ENCODE data around the gene ARHGAP19.

The ARHGAP19 gene

DNA sequence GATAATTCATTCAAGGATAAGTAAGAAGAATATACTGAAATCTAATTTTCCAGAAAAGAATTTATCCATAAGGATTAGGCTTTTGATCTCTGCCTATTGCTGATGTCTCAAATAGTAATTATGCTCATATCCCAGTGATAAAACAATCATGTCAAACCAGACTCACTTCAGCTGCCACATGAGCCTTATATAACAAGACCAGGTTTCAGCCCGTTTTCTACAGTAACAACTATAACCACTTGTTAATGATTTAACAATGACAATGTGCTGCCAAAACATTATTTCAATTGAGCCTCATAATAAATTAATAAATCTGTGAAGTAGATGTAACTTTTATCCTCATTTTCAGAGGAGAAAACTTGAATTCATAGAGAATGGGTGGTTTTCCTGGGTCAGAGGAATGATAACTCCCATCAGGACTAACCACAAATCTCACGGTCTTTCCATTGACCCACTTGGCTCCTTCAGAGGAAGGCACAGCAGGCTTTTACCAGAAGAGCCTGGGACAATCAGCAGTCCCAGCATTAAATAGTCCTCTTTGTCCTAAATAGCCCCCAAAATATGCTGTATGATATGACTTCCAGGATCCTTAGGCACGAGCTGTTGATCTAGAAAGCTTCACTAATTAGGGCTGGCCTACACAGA, 64.2 kb downstream of the ARHGAP19 start:
- DNase-seq = no peak

DNA sequence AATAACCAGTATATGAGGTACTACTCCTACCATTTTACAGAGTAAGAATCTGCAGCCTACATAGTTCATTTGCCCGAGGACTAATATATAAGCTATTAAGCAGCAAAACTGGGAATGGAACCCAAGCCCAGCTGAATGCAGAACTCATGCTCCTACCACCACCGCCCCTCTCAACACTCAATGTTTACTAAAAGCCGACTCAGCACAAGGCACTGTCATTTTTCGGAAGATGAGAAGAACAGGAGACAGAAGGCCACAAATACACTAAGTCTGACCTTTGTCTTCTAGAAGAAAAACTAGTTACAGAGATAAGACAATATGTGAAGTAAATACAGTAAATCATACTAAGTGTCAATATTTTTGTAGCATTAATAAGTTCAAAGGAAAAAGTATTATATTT, 66.0 kb downstream of the ARHGAP19 start:
- no peak for DNase-seq

DNA sequence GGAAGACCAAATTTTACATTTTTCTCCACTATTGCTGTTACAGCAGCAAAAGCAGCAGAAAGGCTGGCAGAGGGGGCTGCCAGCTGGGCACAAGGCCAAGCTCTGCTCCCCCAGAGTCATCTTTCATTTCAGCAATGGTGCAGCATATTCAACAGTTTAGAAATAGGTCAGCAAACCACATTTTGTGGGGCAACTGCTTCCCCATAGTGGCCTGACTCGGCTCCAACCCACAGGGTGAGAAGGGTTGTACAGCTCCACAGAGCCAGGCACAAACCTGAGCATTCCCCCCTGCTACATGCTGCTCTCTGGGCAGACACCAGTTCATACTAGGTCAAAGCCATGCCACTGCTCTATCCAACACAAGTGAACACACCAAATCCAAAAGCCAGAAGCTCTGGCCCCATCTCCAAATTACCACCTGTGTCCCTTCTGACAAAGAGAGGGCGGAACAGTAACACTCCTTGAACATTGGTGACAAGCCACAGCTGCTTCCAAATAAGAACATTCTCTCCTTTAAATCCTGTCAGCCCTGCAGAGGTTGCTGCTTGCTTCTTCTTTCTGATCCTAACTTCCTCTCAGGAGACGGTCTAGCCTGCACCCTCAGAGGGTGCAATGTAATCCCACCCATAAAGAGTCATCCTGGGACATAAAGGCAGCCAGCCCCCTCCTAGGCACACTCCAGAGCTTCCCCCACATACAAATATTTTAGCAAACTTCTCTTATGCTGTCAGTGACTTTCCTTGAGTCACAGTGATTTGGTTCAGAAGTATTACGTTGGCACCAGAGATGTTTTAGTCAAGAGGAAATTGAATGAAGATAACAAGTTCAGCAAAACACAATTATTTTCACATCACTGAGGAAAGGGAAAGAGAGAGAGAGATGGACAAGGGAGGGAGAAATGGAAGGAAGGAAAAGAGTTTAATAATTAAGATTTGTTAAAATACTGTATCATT, 67.7 kb downstream of the ARHGAP19 start:
- no peak for DNase-seq

DNA sequence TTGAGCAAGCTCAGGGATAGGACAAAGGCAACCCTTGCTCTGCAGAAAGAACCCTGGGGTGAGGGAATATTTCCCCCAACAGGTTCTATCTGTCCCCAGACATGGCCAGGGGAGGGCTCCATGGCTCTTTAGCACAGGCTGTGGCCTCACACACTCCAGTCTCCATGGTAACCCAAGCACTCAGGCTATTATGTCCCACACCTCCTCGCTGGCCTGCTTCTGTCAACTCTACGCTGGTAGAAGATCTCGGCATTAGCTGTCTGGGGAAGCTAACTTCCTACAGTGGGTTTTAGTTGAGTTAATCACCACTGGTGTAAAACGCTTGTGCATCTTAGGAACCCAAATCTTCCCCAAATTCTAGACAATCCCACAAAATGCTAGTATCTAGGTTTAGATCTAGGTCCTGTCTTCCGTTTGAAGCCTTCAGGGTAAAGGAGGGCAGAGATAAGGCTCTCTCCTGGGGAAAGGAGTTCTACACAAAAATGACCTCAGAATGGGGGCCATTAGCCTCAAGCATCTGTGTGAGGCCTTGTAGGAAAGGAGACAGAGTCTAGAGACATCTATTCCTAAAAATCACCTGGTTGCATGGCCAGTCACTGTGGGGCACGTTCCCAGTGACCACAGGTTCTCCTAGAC, 70.0 kb downstream of the ARHGAP19 start:
- no peak for DNase-seq

DNA sequence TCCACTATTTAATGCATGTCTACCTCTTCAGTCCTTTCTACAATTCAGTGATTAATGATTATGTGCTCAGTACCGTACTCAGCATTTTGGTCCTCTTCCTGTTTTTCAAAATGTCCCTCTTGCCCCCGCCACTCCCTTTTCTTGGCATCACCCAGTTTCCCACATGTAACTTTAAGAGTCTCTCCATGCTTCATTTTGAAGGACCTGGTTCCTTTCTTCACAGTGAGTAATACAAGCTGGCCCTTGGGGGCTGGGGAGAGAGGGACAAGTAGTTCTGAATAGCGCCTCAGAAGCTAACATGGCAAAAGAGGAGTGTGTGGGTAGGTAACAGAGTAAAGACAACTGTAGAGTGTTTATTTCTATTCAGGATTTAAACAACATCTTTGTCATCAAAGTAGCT, 72.1 kb downstream of the ARHGAP19 start:
- DNase-seq = no peak

DNA sequence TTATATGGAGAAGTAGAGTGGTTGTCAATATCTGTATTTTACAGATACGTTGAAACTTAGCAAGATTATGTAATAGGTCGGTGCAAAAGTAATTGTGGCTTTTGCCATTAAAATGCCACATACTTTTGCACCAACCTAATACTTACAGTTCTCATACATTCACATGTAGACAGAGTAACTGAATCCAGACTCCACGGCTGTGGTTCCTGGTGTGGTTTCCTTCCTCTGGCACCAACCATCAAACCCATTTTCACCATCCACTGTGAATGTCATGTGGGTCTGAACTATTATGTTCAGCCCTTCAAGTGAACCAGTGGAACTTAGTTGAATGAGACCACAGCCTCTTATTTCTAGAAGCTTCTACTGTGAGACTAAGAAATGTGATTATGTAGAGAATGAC, 75.1 kb downstream of the ARHGAP19 start:
- DNase-seq = no peak

DNA sequence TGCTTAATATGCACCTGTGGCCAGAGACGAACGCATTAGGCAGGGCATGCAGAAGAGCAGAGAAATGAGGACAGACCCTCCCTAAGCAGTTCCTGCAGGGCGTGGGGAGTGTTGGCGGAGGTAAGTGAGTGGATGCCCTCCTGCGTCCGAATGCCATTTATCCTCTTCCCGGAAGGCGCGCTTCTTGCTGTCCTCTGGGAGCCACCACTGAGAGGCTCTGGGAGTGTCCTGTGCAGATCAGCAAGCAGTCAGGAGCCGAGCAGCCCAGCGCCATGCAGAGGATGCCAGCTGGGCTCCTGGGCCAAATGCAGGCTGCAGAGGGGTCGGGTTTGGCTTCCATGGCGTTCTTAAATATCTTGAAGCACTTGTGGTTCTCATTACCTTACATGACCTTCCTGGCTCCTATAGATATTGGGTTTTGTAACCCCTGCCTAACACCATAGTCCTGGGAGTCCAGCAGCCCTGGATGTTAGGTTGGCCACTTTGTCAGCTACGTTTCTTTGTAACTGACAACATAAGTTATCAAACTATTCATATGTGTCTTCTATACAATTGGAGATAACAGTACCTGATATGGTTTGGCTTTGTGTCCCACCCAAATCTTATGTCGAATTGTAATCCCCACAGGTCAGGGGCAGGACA, 76.7 kb downstream of the ARHGAP19 start:
- no peak for DNase-seq

DNA sequence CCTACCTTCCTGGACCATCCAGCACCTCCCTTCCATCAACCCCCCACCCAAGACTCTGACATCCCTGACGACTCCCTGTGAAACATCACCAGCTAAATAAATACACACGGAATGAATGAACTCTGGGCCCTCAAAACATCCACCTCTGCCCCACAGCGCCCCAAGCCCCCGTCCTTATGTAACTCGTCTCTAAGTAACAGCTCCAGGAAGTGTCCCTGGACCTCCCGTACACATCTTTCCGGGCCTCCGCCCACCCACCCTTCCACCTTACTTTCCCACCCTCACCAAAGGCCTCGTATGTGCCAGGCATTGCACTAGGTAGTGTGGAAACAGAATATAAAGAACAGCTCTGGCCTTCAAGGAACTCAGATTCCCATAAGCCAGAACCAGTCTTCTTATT, 79.0 kb downstream of the ARHGAP19 start:
- no peak for DNase-seq

DNA sequence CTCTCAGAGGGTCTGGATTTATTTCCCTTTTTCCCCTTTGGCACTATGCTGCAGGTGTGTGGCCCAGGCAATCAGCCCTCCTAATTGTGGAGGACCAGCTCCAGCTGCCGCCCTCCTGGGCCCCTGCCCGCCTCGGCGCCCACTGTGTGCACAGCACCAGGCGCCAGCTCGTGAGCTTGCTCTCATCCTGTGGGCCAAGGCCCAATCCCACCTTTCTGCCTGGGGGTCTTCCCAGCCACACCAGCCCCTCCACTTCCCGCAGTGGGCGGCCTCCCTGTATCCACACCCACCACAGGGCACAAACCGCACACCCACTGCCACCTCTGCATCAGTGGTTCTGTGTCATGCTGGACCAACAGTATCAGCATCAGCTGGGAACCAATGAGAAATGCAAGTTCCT, 81.2 kb downstream of the ARHGAP19 start:
- no peak for DNase-seq

DNA sequence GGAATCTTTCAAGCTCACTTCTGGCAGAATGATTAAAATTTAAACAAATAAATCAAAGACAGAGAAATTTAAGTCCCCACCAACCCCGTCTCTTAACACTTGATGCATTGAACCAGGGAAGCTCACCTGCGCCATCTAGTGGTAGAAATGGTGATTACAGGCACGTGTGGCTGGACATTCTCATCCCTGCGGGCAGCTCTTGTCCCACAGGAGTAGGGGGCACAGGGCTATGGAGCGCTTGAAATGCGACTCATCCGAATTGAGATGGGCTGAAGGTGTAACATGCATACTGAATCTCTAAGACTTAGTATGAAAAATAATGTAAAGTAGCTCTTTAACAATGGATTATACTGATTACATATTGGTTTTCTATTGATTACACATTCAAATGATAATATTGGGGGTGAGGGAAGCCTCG, 81.9 kb downstream of the ARHGAP19 start:
- DNase-seq = peak; percentile 57 to 64

DNA sequence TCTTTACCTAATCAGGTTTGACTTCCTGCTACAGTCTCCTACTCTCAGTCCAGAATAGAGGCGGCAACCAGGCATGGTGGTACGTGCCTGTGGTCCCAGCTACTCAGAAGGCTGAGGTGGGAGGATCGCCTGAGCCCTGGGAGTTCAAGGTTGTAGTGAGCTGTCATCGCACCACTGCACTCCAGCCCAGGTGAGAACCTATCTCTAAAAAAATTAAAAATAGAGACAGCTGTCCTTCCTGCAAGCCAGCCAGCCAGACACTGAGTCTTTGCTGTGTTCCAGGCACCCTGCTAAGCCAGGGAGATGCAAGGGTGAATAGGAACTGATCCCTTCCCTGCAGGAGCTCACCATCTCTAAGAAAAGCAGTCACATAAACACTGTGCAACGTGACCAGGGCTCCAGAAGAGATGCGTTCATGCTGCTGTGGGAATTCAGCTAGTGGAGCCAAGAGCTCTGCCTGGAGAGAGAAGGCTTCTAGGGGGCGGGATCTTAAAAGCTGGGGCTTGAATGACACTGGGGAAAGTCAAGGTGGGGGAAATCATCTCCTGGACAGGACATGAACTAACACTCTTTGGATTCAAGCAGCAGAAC, 84.6 kb downstream of the ARHGAP19 start:
- no peak for DNase-seq

DNA sequence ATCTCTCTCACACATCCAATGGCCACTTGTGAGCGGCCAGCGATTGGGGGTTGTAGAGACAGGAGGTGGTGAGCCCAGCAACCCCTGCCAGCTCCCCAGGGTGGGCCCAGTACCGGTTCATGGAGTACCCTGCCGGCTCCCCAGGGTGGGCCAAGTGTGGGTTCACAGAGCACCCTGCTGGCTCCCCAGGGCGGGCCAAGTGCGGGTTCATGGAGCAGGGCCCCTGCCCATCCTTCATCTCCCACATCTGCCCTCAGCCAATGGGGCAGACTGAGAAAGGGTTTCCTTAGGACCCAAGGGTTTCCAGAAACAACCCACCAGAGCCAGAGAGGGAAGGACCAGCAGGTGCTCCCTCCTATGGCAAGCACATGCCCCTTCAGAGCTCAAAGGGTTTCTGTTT, 85.3 kb downstream of the ARHGAP19 start:
- no peak for DNase-seq

DNA sequence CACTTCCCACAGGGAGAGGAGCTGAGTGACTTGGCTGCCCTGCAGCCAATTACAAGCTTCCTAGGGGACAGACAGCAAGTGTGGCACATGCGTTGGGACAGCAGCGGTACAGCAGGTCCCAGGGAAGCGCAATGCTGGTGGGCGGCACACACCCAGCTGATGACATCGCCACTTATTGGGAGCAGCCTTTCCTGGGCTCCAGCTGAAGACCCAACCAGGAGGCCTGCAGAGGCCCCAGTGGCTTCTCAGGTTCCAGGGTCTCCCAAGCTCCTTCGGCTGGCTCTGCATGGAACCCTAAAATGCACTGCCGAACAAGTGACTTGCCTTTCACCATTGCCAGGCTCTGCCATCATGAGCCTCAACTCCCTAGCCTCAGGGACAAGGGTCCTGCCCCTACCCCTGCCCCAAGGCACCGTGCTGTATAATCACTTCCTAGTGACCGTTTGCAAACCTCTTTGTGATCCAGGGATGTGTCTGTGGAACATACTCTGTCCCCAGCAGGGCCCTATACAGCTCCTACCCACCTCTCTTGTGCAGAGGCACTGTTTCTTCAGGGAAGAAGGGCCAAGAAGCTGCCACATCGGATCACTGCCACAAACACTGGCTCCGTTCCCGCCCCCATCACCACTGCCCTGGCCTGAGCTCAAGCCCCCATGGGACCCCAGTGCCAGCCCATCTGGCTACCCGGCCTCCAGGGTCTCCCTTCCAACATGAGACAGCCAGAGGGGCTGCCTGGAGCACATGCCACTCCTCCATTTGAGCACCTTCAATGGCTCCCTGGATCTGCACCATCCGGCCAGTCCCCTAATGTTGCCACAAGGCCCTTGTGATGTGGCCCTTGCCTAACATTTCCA, 87.4 kb downstream of the ARHGAP19 start:
- DNase-seq = no peak

DNA sequence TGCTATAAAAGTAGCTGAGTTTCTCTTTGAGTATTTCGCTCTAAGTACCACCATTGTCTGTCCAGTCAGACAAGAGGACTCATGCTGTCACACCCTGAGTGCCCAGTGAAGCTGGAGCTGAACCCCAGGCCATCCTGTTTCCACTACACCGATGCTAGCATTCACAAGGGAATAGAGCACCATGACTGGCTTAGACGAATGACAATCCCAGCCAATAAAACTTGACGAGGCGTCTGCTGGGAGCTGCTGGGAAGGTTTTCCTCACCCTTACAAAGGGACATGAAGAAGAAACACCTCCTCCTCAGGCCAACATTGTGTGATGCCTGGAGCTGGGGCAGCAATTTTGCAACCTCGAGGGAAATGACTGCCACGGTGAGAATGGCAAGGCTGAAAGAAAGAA, 89.2 kb downstream of the ARHGAP19 start:
- no peak for DNase-seq

DNA sequence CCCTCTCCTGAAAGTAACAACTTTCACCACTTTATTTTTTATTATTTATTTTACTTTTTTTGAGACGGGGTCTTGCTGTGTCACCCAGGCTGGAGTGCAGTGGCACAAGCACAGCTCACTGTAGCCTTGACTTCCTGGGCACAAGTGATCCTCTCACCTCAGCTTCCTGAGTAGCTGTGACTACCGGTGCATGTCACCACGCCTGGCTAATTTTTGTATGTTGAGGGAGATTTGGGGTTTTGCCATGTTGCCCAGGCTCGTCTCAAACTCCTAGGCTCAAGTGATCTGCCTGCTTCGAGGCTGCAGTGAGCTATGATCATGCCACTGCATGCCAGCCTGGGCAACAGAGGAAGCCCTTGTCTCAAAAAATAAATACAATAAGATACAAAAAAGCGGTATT, 91.8 kb downstream of the ARHGAP19 start:
- no peak for DNase-seq

DNA sequence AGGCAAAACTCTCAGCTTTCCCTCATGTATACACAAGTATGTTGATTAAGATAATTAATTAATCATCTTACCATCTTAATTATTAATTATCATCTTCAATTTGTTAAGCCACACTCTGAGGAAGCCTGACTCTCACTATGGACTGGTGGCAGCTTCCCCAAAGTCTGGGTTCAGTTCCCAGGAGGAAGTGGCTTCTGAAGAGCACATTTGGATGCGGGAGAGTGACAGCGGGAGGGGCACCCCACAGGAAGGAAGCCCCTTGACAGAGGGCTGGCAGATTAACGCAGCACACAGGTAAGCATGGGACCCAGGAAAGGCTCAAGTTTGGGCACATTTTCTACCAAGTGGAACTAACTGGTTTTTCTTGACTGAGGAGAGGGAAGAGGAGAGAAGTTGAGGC, 93.3 kb downstream of the ARHGAP19 start:
- no peak for DNase-seq

DNA sequence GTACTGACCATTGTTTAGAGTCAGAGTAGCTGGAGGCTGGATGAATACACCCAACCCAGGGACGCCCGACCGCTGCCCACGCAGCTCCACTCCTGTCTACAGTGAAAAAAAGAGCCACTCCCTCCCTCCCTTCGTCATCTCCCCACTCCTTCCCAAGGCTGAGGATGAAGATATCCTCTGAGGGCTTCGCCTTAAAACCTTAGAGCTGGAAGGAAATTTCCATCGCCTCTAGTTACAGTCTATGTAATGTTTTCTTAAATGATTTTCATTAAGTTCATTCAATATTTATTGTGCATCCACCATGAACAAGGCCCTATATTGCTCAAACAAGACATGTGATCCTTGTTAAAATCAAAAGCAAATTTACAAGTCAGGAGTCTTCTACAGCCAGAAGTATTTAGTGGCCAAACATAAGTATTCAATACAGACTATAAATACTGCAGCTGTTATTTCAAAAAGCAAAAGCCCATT, 95.4 kb downstream of the ARHGAP19 start:
- no peak for DNase-seq

DNA sequence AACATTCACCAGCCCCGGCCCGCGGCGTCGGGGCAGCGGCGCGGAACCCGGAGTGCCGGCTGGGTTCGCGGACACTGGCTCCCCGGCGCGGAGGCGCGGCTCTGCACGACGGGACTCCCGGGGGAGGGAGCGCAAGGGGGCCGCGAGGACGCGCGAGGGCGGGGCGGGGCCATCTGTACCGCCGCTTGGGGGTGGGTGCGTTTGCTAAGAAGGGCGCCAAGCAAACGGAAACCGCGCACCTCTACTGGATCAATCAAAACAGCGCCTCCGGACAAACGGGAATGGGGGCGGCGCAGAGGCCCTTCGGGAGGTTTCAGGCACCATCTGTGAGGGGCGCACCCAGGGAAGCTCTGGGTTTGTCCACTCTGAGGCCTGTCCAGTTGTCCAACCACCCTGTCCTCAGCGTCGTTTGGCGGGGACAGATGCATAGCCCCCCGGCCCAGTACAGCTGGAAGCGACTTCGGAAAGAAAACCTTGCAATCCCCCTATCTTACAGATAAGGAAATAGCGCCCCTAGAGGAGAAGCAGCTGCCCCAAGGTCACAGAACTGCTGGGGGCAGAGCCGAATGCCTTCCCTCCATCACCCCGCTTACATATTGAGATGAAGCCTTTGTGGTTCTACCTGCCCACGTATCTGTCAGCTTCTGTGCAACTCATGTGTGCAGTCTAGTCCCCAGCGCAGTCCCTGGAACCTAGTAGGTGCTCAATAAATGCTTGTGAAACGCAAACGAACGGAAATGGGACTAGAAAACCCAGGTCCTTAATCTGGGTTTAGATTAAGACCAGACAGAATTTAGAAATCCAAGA, 96.0 kb downstream of the ARHGAP19 start:
- DNase-seq = peak; percentile 48 to 55

DNA sequence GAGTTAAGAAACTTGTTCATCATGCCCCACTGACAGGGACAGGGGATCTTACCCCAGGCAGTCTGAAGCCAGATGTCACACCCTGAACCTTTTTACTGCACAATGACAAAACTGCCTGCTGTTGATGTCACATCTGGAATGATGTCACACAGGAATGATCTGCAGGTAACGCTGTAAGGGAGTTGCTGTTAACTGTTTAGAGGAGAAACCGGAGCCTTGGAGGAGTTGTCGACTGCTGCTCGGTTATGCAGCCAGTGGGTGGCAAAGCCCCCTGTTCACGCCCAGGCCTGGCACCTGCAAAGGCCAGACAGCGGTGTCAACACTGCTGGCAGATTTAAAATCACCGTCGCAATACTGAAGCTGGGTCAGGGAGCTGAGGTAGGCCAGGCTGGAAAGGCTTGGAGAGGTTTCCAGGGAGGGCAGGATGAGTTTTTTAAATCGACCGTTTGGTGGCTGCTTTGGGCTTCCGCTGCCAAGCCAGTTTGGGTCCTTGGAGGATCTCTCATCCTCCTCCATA, 96.7 kb downstream of the ARHGAP19 start:
- DNase-seq = no peak

DNA sequence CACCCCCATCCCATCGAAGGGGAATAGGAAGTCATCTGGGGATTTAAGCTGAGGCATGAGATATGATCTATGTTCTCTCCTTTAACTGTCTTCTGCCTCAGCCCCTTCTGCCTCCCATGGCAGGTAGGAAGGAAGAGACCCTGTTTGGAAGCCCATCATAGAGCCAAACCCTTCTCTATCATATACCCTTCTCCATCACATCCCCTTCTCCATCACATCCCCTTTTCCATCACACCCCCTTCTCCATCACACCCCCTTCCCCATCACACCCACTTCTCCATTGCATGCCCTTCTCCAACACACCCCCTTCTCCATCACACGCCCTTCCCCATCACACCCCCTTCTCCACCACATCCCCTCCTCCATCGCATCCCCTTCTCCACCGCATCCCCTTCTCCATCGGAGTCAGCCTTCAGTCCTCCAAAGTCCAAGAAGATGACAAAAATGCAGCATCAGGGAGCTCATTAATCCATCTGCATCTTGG, 99.4 kb downstream of the ARHGAP19 start:
- no peak for DNase-seq

DNA sequence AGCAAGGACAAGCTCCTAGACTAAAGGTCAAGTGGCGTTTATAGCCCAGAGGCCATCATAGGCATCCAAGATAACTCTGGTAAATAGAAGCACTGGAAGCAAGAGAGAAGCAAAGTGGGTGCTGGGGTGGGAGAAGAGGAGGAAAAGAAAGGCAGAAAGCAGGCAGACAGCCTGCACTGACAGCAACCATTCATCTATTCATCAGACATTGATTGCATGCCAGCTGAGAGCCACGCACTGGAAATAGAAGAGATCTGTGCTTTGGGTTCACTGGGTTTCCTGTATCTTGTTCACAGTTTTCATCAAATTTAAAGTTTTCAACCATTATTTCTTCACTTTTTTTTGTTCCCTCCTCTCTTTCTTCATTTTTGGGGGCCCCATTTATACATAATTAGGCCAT, 102.0 kb downstream of the ARHGAP19 start:
- no peak for DNase-seq

All from activated CD4-positive, alpha-beta T cell treated with anti-CD3 and anti-CD28 coated beads, Interleukin-2, amount 50 U/mL, for 4 hours (primary cell).